BLaER1 treated with 17β-estradiol and CSF1 and Interleukin-3, amounts not matched to agents 10 nM and 100 nM (cell line): ENCODE data around the gene SF3B4.
A peak's percentile ranks its signal among the peaks of the same experiment; 100 is the strongest.
"Not testable (repeated sequence)": the region's sequence is repeated elsewhere in the genome, so short reads cannot be mapped to it uniquely, and the experiment has no call there.

Experiments used
- H3K27ac ChIP-seq, 11 experiments: shearing (Covaris generic); formaldehyde crosslinking; 2 replicates each; pipeline ENCODE4 v1.8.1; 2022
- H3K27me3 ChIP-seq, 11 experiments: shearing (Covaris generic); formaldehyde crosslinking; 2 replicates each; pipeline ENCODE4 v1.8.1; 2022
- H3K36me3 ChIP-seq, 11 experiments: shearing (Covaris generic); formaldehyde crosslinking; 2 replicates each; pipeline ENCODE4 v1.8.1; 2022
- H3K4me1 ChIP-seq, 10 experiments: shearing (Covaris generic); formaldehyde crosslinking; 2 replicates each; pipeline ENCODE4 v1.8.1; 2022
- H3K4me2 ChIP-seq, 11 experiments: shearing (Covaris generic); formaldehyde crosslinking; 2 replicates each; pipeline ENCODE4 v1.8.1; 2022
- H3K4me3 ChIP-seq, 10 experiments: shearing (Covaris generic); formaldehyde crosslinking; 2 replicates each; pipeline ENCODE4 v1.8.1; 2022
- H3K9ac ChIP-seq, 11 experiments: shearing (Covaris generic); formaldehyde crosslinking; 2 replicates each; pipeline ENCODE4 v1.8.1; 2022
- H3K9me3 ChIP-seq, 11 experiments: shearing (Covaris generic); formaldehyde crosslinking; replicated peaks in 1 of 11; 2 replicates each; pipeline ENCODE4 v1.8.1; 2022
- H4K20me1 ChIP-seq, 11 experiments: shearing (Covaris generic); formaldehyde crosslinking; 2 replicates each; pipeline ENCODE4 v1.8.1; 2022
- Cebpa-rat ChIP-seq, 11 experiments: shearing (Covaris generic); IDR thresholded peaks; 2 replicates each; pipeline ENCODE4 v1.8.1; 2022

The SF3B4 gene

GRCh38 chr1:149962039-149962647 lies 34.5 kb upstream of the SF3B4 start:
- Histone ChIP-seq H3K4me2 (peak overlapping the region in 7 of 11 experiments; percentile 17 to 36 (median 23); a peak in 9 of 22 replicates), H3K4me3 (no peak overlapping the region), H3K9ac (no peak overlapping the region), H3K27me3 (0 out of 22 replicates have a peak, but pooled peaks cover 0 to under 1% (median 0%) of the 10 kb centered on the region in 11 experiments), H4K20me1 (no peaks in the 10 kb centered on the region), H3K27ac (peak overlapping the region in 5 of 11 experiments; percentile 4 to 35 (median 19); a peak in 8 of 22 replicates), H3K36me3 (no peaks in the 10 kb centered on the region), H3K4me1 (peaks cover 0 to 12% (median 8%) of the 10 kb centered on the region in 10 experiments; a peak in 14 of 20 replicates), H3K9me3 (peaks cover 0 to 5% (median 0%) of the 10 kb centered on the region in 11 experiments; a peak in 2 of 22 replicates)
- TF ChIP-seq Cebpa-rat (IDR thresholded peaks at IDR 0.05) = no peak

GRCh38 chr1:149957548-149957947 lies 29.9 kb upstream of the SF3B4 start:
- not testable (repeated sequence) for H3K4me3 ChIP-seq, H3K4me1 ChIP-seq, H4K20me1 ChIP-seq, H3K4me2 ChIP-seq, H3K9ac ChIP-seq, H3K9me3 ChIP-seq, H3K36me3 ChIP-seq, H3K27me3 ChIP-seq, H3K27ac ChIP-seq

GRCh38 chr1:149949911-149950310 lies 22.3 kb upstream of the SF3B4 start:
- no peak overlapping the region for H3K27ac ChIP-seq
- no peaks in the 10 kb centered on the region for H4K20me1 ChIP-seq
- H3K4me2 ChIP-seq = no peak overlapping the region
- TF ChIP-seq Cebpa-rat (IDR thresholded peaks at IDR 0.05) = no peak
- 0 out of 22 replicates have a peak, but pooled peaks cover 0 to 3% (median 0%) of the 10 kb centered on the region in 11 experiments for H3K9me3 ChIP-seq
- H3K27me3 ChIP-seq = no peaks in the 10 kb centered on the region
- no peak overlapping the region for H3K4me3 ChIP-seq
- H3K9ac ChIP-seq = no peak overlapping the region
- no peaks in the 10 kb centered on the region for H3K4me1 ChIP-seq
- no peaks in the 10 kb centered on the region for H3K36me3 ChIP-seq

DNA sequence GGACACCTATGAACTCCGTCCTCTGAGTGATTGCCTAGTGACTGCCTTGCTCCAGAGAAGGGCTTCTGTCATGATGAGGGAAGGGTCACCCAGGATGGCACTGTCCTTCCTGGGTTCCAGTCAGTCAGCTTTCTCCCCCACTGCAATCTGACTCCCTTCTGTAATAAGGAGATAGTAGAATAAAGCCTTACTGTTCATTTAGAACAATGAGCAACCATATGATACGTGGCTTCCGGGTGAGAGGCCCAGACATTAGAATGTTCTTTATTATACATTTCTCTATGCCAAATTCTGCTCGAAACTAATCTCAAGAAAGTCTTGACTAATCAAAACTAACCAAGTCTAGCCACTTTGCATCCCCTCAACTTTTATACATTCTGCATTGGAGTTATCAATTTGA lies 17.6 kb upstream of the SF3B4 start:
- no peak overlapping the region for H3K27ac ChIP-seq
- peaks cover 0 to 4% (median 0%) of the 10 kb centered on the region in 10 experiments; a peak in 3 of 20 replicates for H3K4me1 ChIP-seq
- H4K20me1 ChIP-seq = no peaks in the 10 kb centered on the region
- no peaks in the 10 kb centered on the region; a peak in 1 of 22 replicates for H3K27me3 ChIP-seq
- no peak for TF ChIP-seq Cebpa-rat (IDR thresholded peaks at IDR 0.05)
- no peaks in the 10 kb centered on the region for H3K36me3 ChIP-seq
- H3K9me3 ChIP-seq = no peaks in the 10 kb centered on the region
- no peak overlapping the region for H3K4me2 ChIP-seq
- H3K4me3 ChIP-seq = no peak overlapping the region
- no peak overlapping the region for H3K9ac ChIP-seq

- H3K27ac ChIP-seq = no peak overlapping the region
These were observed 15.3 kb upstream of the SF3B4 start for GRCh38 chr1:149942885-149943284.

GRCh38 chr1:149942207-149942606 lies 14.6 kb upstream of the SF3B4 start:
- Histone ChIP-seq H3K4me1 (peaks cover 0 to 34% (median 22%) of the 10 kb centered on the region in 10 experiments; a peak in 15 of 20 replicates), H3K36me3 (no peaks in the 10 kb centered on the region), H4K20me1 (no peaks in the 10 kb centered on the region), H3K4me3 (no peak overlapping the region), H3K9me3 (no peaks in the 10 kb centered on the region), H3K4me2 (no peak overlapping the region), H3K27ac (no peak overlapping the region), H3K9ac (no peak overlapping the region), H3K27me3 (no peaks in the 10 kb centered on the region; a peak in 1 of 22 replicates)
- no peak for TF ChIP-seq Cebpa-rat (IDR thresholded peaks at IDR 0.05)

More at GRCh38 chr1:149942885-149943284, 15.3 kb upstream of the SF3B4 start:
- Histone ChIP-seq H3K4me3 (no peak overlapping the region), H4K20me1 (no peaks in the 10 kb centered on the region), H3K36me3 (no peaks in the 10 kb centered on the region), H3K4me1 (peaks cover 0 to 27% (median 16%) of the 10 kb centered on the region in 10 experiments; a peak in 15 of 20 replicates), H3K9ac (no peak overlapping the region), H3K27me3 (no peaks in the 10 kb centered on the region; a peak in 1 of 22 replicates), H3K4me2 (no peak overlapping the region), H3K9me3 (no peaks in the 10 kb centered on the region)
- no peak for TF ChIP-seq Cebpa-rat (IDR thresholded peaks at IDR 0.05)

GRCh38 chr1:149940427-149940826 lies 12.8 kb upstream of the SF3B4 start:
- 0 out of 22 replicates have a peak overlapping the region, but pooled peaks of 1 of the 11 experiments have one; percentile 14 for H3K27ac ChIP-seq
- no peaks in the 10 kb centered on the region for H4K20me1 ChIP-seq
- H3K4me3 ChIP-seq = no peak overlapping the region
- H3K4me2 ChIP-seq = peak overlapping the region in 1 of 11 experiments; percentile 63; a peak in 1 of 22 replicates
- no peaks in the 10 kb centered on the region; a peak in 1 of 22 replicates for H3K27me3 ChIP-seq
- H3K9ac ChIP-seq = no peak overlapping the region
- no peaks in the 10 kb centered on the region for H3K9me3 ChIP-seq
- no peaks in the 10 kb centered on the region for H3K36me3 ChIP-seq
- no peak for TF ChIP-seq Cebpa-rat (IDR thresholded peaks at IDR 0.05)
- H3K4me1 ChIP-seq = peaks cover 0 to 52% (median 23%) of the 10 kb centered on the region in 10 experiments; a peak in 15 of 20 replicates

DNA sequence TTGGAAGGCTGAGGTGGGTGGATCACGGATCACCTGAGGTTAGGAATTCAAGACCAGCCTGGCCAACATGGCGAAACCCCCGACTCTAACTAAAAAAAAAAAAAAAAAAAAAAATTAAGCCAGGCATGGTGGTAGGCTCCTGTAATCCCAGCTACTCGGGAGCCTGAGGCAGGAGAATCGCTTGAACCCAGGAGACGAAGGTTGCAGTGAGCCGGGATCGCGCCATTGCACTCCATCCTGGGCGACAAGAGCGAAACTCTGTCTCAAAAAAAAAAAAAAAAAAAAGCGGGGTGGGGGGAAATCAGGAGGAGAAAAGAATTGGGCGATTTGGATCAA lies 11.0 kb upstream of the SF3B4 start:
- H4K20me1 ChIP-seq, H3K9me3 ChIP-seq, H3K4me3 ChIP-seq, H3K27me3 ChIP-seq, H3K36me3 ChIP-seq: not testable (repeated sequence)
- Histone ChIP-seq H3K9ac (peak overlapping the region in 1 of 11 experiments; percentile 14; a peak in 1 of 22 replicates), H3K4me2 (peak overlapping the region in 7 of 11 experiments; percentile 9 to 74 (median 62); a peak in 14 of 22 replicates), H3K4me1 (peaks cover 0 to 63% (median 23%) of the 10 kb centered on the region in 10 experiments; a peak in 15 of 20 replicates), H3K27ac (peak overlapping the region in 1 of 11 experiments; percentile 37; a peak in 1 of 22 replicates)

DNA sequence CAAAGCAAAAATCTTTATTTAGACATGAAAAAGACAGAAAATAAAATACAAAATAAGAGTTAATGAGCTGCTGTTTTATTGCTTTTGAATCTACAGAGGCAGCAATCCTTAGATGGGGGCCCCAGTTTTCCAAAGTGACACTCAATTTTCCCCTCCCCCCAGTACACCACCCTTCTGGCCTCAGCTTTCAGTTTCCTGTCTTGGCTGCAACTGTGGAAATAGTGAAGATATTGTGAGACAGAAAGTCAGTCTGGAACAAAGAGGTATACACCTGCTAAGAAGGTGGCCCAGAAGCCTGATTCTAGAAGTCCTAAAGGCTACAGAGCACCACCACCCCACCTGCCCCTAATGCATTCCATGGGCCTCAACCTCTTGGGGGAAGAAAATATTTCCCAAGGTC lies 10.2 kb upstream of the SF3B4 start:
- H3K9ac ChIP-seq = no peak overlapping the region
- no peak overlapping the region for H3K27ac ChIP-seq
- no peak for TF ChIP-seq Cebpa-rat (IDR thresholded peaks at IDR 0.05)
- peak overlapping the region in 8 of 11 experiments; percentile 5 to 74 (median 62); a peak in 12 of 22 replicates for H3K4me2 ChIP-seq
- H3K27me3 ChIP-seq = no peaks in the 10 kb centered on the region
- H3K36me3 ChIP-seq = no peaks in the 10 kb centered on the region
- no peaks in the 10 kb centered on the region for H3K9me3 ChIP-seq
- peaks cover 0 to 71% (median 23%) of the 10 kb centered on the region in 10 experiments; a peak in 15 of 20 replicates for H3K4me1 ChIP-seq
- no peak overlapping the region for H3K4me3 ChIP-seq
- no peaks in the 10 kb centered on the region for H4K20me1 ChIP-seq
